22Rv1 (cell line): ENCODE measurements around the gene NPFF.

Source experiments
- ZFX ChIP-seq: fragments of 450-650 bp; IDR thresholded peaks from 2 replicates; pipeline ENCODE4 v1.6.1; 2017; ENCODE audit warnings: antibody characterized with exemption, borderline replicate concordance
- TF ChIP-seq, protein P1 (sequence below): fragments of 450-650 bp; IDR thresholded peaks from 2 replicates; pipeline ENCODE4 v1.5.1; 2017; ENCODE audit warnings: mild to moderate bottlenecking

DNA sequence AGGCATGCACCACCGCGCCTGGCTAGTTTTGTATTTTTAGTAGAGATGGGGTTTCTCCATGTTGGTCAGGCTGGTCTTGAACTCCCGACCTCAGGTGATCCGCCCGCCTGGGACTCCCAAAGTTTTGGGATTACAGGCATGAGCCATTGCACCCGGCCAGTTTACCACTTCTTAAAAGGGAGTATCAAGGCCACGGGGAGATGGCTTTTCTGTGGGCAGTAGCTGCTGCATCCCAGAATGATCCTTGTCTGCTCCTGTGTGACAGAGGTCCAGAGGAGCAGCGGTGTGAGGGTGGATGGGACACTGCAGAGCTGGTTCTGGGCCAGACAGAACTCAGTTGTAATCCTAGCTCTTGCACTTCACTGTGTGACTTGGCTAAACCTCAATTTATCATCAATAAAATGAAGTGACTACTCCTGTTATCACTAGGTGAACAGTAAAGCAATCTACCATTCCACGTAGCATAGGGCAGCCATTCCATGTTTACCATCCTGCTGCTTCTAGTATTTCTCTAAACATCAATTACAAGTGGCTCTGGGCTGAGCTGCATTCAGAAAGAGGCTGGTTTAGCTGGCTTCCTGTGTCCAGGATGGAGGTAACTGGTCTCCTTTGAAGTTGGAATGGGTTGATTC lies 3.0 kb upstream of the NPFF start:
- TF ChIP-seq, protein P1, sequence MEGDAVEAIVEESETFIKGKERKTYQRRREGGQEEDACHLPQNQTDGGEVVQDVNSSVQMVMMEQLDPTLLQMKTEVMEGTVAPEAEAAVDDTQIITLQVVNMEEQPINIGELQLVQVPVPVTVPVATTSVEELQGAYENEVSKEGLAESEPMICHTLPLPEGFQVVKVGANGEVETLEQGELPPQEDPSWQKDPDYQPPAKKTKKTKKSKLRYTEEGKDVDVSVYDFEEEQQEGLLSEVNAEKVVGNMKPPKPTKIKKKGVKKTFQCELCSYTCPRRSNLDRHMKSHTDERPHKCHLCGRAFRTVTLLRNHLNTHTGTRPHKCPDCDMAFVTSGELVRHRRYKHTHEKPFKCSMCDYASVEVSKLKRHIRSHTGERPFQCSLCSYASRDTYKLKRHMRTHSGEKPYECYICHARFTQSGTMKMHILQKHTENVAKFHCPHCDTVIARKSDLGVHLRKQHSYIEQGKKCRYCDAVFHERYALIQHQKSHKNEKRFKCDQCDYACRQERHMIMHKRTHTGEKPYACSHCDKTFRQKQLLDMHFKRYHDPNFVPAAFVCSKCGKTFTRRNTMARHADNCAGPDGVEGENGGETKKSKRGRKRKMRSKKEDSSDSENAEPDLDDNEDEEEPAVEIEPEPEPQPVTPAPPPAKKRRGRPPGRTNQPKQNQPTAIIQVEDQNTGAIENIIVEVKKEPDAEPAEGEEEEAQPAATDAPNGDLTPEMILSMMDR: no peak
- no peak for TF ChIP-seq ZFX
